MM.1S (cell line): ENCODE results near the gene CABP4.

ENCODE experiments used
- DNase-seq: peaks from one replicate; pipeline ENCODE4 v3.0.0-alpha.2; 2015
- H2AFZ ChIP-seq: fragments of 300-600 bp; sonication (generic); 2 replicates; pipeline ENCODE4 v1.6.0; 2016; ENCODE audit warnings: antibody characterized with exemption, low read length
- H3F3A ChIP-seq: fragments of 300-600 bp; sonication (generic); 2 replicates; pipeline ENCODE4 v1.6.1; 2016; ENCODE audit warnings: mild to moderate bottlenecking, antibody characterized with exemption, low read length, moderate library complexity, mixed read lengths; ENCODE audit not compliant: insufficient read depth
- H3K27ac ChIP-seq: fragments of 300-600 bp; sonication (generic); 2 replicates; pipeline ENCODE4 v1.5.1; 2016; ENCODE audit warnings: mild to moderate bottlenecking, low read length
- H3K27me3 ChIP-seq: fragments of 300-600 bp; sonication (generic); replicated peaks from 2 replicates; pipeline ENCODE4 v1.6.0; 2016; ENCODE audit warnings: low read length; ENCODE audit not compliant: insufficient read depth
- H3K36me3 ChIP-seq: fragments of 300-600 bp; sonication (generic); replicated peaks from 2 replicates; pipeline ENCODE4 v1.6.1; 2016; ENCODE audit warnings: mild to moderate bottlenecking, low read length, mixed read lengths; ENCODE audit not compliant: insufficient read depth
- H3K4me1 ChIP-seq: fragments of 300-600 bp; sonication (generic); 2 replicates; pipeline ENCODE4 v1.6.1; 2016; ENCODE audit warnings: low read length, mixed read lengths
- H3K4me2 ChIP-seq: fragments of 300-600 bp; sonication (generic); 2 replicates; pipeline ENCODE4 v1.6.0; 2016; ENCODE audit warnings: low read depth, low read length
- H3K4me3 ChIP-seq: fragments of 300-600 bp; sonication (generic); 2 replicates; pipeline ENCODE4 v1.5.1; 2016; ENCODE audit warnings: low read length, mixed read lengths
- H3K79me2 ChIP-seq: fragments of 300-600 bp; sonication (generic); 2 replicates; pipeline ENCODE4 v1.6.1; 2016; ENCODE audit warnings: mixed run types, low read length, mixed read lengths
- H3K9ac ChIP-seq: fragments of 300-600 bp; sonication (generic); 2 replicates; pipeline ENCODE4 v1.6.1; 2016; ENCODE audit warnings: low read length, mixed read lengths
- H3K9me2 ChIP-seq: fragments of 300-600 bp; sonication (generic); replicated peaks from 2 replicates; pipeline ENCODE4 v1.6.1; 2016; ENCODE audit warnings: mild to moderate bottlenecking, low read length, mixed read lengths; ENCODE audit not compliant: insufficient read depth
- H3K9me3 ChIP-seq: fragments of 300-600 bp; sonication (generic); replicated peaks from 2 replicates; pipeline ENCODE4 v1.6.1; 2016; ENCODE audit warnings: mild to moderate bottlenecking, low read length, mixed read lengths; ENCODE audit not compliant: insufficient read depth
- H4K20me1 ChIP-seq: fragments of 300-600 bp; sonication (generic); 2 replicates; pipeline ENCODE4 v1.6.1; 2016; ENCODE audit warnings: mild to moderate bottlenecking, low read length, moderate library complexity, mixed read lengths; ENCODE audit not compliant: insufficient read depth
- EZH2 ChIP-seq: fragments of 300-600 bp; sonication (generic); optimal IDR thresholded peaks from 2 replicates; pipeline ENCODE3; 2017; ENCODE audit warnings: low read depth, mild to moderate bottlenecking, antibody characterized with exemption, low read length, mixed read lengths
- EZH2phosphoT487 ChIP-seq: fragments of 300-600 bp; sonication (generic); IDR thresholded peaks from 2 replicates; pipeline ENCODE4 v1.6.1; 2018; ENCODE audit warnings: antibody characterized with exemption, low read length
- TF ChIP-seq, protein P1 (sequence below): fragments of 300-600 bp; sonication (generic); IDR thresholded peaks from 2 replicates; pipeline ENCODE4 v1.5.1; 2016; ENCODE audit warnings: antibody characterized with exemption, low read length, mixed read lengths

The CABP4 gene

DNA sequence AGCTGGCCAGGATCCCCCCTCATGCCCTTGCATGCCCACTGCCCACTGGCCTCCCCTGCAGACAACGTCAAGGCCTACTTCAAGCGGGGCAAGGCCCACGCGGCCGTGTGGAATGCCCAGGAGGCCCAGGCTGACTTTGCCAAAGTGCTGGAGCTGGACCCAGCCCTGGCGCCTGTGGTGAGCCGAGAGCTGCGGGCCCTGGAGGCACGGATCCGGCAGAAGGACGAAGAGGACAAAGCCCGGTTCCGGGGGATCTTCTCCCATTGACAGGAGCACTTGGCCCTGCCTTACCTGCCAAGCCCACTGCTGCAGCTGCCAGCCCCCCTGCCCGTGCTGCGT is 35.5 kb downstream of the CABP4 start:
- Histone ChIP-seq H3F3A (no peaks in the 10 kb centered on the region), H3K36me3 (no peaks in the 10 kb centered on the region), H3K4me2 (no peak overlapping the region), H3K27me3 (no peaks in the 10 kb centered on the region), H3K9me3 (no peaks in the 10 kb centered on the region), H3K9ac (no peak overlapping the region), H4K20me1 (no peaks in the 10 kb centered on the region), H3K9me2 (no peaks in the 10 kb centered on the region), H3K27ac (no peak overlapping the region), H2AFZ (no peak overlapping the region), H3K79me2 (peaks cover 8% of the 10 kb centered on the region), H3K4me3 (no peak overlapping the region), H3K4me1 (peaks cover 10% of the 10 kb centered on the region)
- DNase-seq, result no peak
- TF ChIP-seq EZH2phosphoT487 (no peak), EZH2 (no peak)
- TF ChIP-seq, protein P1, sequence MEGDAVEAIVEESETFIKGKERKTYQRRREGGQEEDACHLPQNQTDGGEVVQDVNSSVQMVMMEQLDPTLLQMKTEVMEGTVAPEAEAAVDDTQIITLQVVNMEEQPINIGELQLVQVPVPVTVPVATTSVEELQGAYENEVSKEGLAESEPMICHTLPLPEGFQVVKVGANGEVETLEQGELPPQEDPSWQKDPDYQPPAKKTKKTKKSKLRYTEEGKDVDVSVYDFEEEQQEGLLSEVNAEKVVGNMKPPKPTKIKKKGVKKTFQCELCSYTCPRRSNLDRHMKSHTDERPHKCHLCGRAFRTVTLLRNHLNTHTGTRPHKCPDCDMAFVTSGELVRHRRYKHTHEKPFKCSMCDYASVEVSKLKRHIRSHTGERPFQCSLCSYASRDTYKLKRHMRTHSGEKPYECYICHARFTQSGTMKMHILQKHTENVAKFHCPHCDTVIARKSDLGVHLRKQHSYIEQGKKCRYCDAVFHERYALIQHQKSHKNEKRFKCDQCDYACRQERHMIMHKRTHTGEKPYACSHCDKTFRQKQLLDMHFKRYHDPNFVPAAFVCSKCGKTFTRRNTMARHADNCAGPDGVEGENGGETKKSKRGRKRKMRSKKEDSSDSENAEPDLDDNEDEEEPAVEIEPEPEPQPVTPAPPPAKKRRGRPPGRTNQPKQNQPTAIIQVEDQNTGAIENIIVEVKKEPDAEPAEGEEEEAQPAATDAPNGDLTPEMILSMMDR, result no peak

DNA sequence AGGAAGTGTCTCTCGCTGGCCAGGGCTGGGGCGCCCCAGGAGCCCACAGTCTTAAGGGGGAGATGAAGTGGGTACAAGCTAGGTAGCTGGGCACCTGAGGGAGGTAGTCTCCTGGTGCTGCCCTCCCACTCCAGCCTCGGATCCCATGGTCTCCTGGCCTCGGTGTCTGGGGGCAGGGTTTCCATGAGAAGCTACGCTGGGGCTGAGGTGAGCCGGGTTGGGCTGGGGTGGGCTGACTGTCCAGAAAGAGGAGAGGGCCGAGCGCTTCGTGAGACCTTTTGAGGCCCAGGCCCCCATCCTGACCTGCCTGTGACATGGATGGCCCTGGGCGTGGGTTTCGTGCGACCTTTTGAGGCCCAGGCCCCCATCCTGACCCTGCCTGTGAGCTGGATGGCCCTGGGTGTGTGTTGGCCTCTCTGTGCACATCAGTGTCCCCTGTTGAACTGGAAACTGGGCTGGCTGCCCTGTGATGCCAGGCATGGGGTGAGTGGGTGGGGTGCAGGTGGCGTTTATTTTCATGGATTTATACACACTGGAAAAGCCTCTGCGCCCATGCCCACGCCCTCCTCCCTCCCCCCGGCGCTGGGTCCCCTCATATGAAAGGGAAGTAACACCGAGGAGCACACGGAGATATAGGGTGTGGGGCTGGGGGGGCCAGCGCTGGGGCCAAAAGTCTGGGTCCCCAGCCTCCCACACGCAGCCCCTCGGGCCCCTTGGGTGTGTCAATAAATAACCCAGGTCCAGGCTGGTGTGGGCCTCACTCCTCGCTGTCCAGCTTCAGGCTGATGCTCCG is 36.3 kb downstream of the CABP4 start:
- Histone ChIP-seq H3K4me3 (no peak overlapping the region), H3K4me2 (no peak overlapping the region), H3K4me1 (peaks cover 4% of the 10 kb centered on the region), H3K9me2 (no peaks in the 10 kb centered on the region), H4K20me1 (no peaks in the 10 kb centered on the region), H2AFZ (no peak overlapping the region), H3K79me2 (peaks cover 5% of the 10 kb centered on the region), H3K27ac (no peak overlapping the region), H3K9ac (no peak overlapping the region), H3F3A (no peaks in the 10 kb centered on the region), H3K27me3 (no peaks in the 10 kb centered on the region), H3K9me3 (no peaks in the 10 kb centered on the region), H3K36me3 (no peaks in the 10 kb centered on the region)
- no peak for DNase-seq
- TF ChIP-seq, protein P1, result no peak
- TF ChIP-seq EZH2 (no peak), EZH2phosphoT487 (no peak)

- Histone ChIP-seq H3K9me3 (no peaks in the 10 kb centered on the region), H4K20me1 (no peaks in the 10 kb centered on the region), H3K4me2 (no peak overlapping the region), H3F3A (no peaks in the 10 kb centered on the region), H3K27ac (no peak overlapping the region), H3K9ac (no peak overlapping the region), H3K79me2 (no peaks in the 10 kb centered on the region), H3K9me2 (no peaks in the 10 kb centered on the region), H3K36me3 (no peaks in the 10 kb centered on the region), H3K4me1 (no peaks in the 10 kb centered on the region), H3K27me3 (peaks cover 4% of the 10 kb centered on the region; the same call in 1 of the 2 replicates), H3K4me3 (no peak overlapping the region), H2AFZ (no peak overlapping the region)
- TF ChIP-seq EZH2phosphoT487 (no peak), EZH2 (no peak)
- TF ChIP-seq, protein P1, result no peak
- DNase-seq, result no peak
Observed at GRCh38 chr11:67492069-67492727, 37.0 kb downstream of the CABP4 start.
